LNCAP (cell line): ENCODE measurements around the gene SLC24A3.

Source experiments
- TF ChIP-seq, protein P1 (sequence below): fragments of 450-650 bp; IDR thresholded peaks from 2 replicates; pipeline ENCODE4 v1.5.1; 2017; ENCODE audit warnings: mild to moderate bottlenecking

The SLC24A3 gene

DNA sequence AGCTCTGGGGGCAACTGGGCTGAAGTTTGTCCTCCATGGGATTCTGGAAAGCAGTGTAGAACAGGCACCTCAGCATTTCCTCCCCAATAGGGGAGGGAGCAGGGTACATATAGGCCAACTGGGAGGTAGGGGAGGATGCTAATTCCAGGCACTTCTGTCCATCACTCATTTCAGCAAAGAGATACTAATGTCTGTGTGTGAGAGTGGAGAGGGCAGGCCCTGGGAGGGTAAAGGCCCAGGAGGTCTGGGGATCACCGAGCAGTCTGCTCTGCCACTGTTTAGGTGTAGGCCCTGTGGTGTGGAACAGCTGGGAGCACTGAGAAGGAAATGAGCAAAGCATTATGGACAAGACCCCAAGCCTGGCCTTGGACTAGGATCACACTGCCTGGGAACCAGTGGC, 158.7 kb downstream of the SLC24A3 start:
- TF ChIP-seq, protein P1, sequence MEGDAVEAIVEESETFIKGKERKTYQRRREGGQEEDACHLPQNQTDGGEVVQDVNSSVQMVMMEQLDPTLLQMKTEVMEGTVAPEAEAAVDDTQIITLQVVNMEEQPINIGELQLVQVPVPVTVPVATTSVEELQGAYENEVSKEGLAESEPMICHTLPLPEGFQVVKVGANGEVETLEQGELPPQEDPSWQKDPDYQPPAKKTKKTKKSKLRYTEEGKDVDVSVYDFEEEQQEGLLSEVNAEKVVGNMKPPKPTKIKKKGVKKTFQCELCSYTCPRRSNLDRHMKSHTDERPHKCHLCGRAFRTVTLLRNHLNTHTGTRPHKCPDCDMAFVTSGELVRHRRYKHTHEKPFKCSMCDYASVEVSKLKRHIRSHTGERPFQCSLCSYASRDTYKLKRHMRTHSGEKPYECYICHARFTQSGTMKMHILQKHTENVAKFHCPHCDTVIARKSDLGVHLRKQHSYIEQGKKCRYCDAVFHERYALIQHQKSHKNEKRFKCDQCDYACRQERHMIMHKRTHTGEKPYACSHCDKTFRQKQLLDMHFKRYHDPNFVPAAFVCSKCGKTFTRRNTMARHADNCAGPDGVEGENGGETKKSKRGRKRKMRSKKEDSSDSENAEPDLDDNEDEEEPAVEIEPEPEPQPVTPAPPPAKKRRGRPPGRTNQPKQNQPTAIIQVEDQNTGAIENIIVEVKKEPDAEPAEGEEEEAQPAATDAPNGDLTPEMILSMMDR, result no peak

DNA sequence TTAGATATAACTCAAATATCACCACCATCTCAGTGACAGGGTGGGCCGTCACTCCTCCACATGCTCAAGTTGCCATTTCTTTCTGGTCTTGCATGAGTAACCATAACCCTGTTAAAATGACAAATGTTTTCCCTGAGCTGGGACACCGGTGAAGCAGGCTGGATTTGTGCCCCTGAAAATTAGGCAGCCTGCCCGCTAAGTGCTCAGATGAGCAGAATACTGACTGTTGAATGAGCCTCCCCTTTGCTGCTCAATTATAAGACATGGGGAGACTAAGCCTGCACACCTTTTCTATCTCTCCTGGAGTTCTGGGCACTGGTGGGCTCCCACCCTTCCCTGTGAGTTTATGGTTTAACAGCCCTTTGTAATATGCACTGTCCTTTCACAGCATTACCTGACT, 161.8 kb downstream of the SLC24A3 start:
- TF ChIP-seq, protein P1, result no peak

DNA sequence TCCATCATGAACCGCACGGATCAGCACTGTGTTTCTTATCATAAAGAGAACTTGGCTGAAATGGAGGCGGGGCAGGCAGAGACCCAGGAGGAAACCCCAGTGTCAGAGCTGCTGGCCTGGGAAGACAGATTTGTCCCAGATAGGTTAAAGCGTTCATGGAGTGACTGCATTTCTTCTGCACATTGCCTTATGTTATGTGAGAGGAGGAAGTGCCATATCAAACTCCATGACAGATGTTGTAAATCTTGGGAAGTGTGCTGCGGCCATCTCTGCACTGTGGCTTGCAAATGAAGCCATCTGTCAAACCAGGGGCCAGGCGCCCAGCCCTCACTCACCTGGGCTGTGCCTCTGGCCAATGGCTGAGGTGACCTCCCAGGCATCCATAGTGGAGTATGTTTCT, 163.0 kb downstream of the SLC24A3 start:
- TF ChIP-seq, protein P1, result no peak

- TF ChIP-seq, protein P1, result no peak
Measured at GRCh38 chr20:19375801-19376200, 163.4 kb downstream of the SLC24A3 start.

DNA sequence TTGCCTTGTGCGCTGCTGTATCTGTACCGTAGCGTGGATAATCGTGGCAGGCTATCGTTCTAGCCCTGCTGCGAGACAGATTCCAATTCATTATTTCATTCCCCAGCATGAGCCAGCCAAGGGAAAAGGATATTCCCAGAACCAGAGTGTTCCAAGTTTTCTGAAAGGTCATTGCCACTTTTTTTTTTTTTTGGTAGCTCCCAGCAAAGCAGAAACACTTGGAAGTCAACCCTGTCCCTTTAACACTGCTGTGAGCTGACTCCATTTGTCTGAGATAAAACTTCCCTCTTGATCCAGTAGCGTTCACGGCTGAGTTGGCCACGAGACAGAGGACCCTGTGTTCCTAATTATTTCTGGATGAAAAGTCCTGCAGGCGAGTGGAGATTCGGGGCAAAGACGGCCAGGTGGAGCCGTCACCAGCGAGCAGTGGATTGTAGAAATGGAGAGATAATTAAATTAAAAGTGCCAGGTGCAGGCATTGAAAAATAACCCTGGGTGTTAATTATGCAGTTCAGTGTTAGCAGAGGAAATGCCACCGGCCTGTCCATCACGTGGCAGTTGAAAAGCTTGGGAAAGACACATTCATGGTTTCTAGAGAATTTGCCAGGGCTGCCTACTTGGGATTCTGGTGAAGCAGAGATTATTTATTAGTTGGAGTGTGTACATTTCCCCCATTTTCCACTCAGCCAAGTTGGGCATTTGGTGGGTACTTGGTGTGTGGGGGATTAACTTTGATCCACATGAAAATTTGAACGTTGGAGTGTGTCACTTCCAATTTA, 164.2 kb downstream of the SLC24A3 start:
- TF ChIP-seq, protein P1, result no peak

DNA sequence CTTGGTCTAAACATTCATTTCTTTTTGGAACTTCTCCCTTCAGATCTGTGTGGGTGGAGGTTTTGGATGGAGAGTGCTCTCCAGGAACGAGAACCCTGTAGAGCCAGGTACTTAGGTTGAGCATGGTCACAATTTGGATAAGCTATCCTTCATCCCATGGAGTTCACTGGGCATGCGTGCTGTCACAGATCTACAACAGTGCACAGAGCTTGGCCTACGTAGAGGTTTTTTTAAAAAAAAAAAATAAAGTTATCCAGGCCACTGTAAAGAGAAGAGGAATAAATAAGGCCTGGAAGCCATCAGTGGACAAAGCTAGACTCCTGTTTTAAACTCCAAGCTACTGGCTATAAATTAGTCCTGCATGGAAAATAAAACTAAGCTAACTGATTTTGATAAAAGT, 165.6 kb downstream of the SLC24A3 start:
- TF ChIP-seq, protein P1, result no peak

GRCh38 chr20:19380211-19380610, 167.8 kb downstream of the SLC24A3 start:
- TF ChIP-seq, protein P1, result no peak

GRCh38 chr20:19381947-19382346, 169.5 kb downstream of the SLC24A3 start:
- TF ChIP-seq, protein P1, result no peak
